Trophoblast cell (in vitro differentiated cells and primary cell): ENCODE measurements around the gene ASB2.

Experiments used
- DNase-seq, 2 donors: peaks; one replicate each; pipeline ENCODE4 v3.0.0-alpha.2; 2016
- H2AFZ ChIP-seq: 2 replicates; pipeline ENCODE4 v1.6.1; 2013; ENCODE audit warnings: low read length, moderate library complexity, mild to moderate bottlenecking; ENCODE audit not compliant: insufficient read depth, poor library complexity
- H2AK5ac ChIP-seq: 2 replicates; pipeline ENCODE4 v1.6.1; 2013; ENCODE audit warnings: mild to moderate bottlenecking, low read length
- H2BK120ac ChIP-seq: 2 replicates; pipeline ENCODE4 v1.6.1; 2013; ENCODE audit warnings: low read length, mild to moderate bottlenecking, moderate library complexity; ENCODE audit not compliant: insufficient read depth, poor library complexity
- H2BK12ac ChIP-seq: 2 replicates; pipeline ENCODE4 v1.6.1; 2013; ENCODE audit warnings: mild to moderate bottlenecking, low read length, moderate library complexity
- H2BK5ac ChIP-seq: 2 replicates; pipeline ENCODE4 v1.6.1; 2013; ENCODE audit warnings: low read length, low read depth, moderate library complexity, mild to moderate bottlenecking; ENCODE audit not compliant: poor library complexity
- H3K14ac ChIP-seq: 2 replicates; pipeline ENCODE4 v1.6.1; 2013; ENCODE audit warnings: mild to moderate bottlenecking, low read length
- H3K18ac ChIP-seq: 2 replicates; pipeline ENCODE4 v1.6.1; 2013; ENCODE audit warnings: mild to moderate bottlenecking, low read length
- H3K23ac ChIP-seq: 2 replicates; pipeline ENCODE4 v1.6.1; 2013; ENCODE audit warnings: low read length
- H3K27ac ChIP-seq: 2 replicates; pipeline ENCODE4 v1.5.1; 2013; ENCODE audit warnings: low read depth, mild to moderate bottlenecking, inconsistent platforms, low read length, moderate library complexity
- H3K27me3 ChIP-seq: 2 replicates; pipeline ENCODE4 v1.6.1; 2013; ENCODE audit warnings: inconsistent platforms, mild to moderate bottlenecking, low read length, moderate library complexity; ENCODE audit not compliant: insufficient read depth
- H3K36me3 ChIP-seq, 2 experiments: 1 replicate in 1 of 2; 2 replicates in 1 of 2; pipeline ENCODE4 v1.6.1; 2013; ENCODE audit warnings: low read length in 2 of 2, mild to moderate bottlenecking in 2 of 2, moderate library complexity in 1 of 2; ENCODE audit not compliant: insufficient read depth in 2 of 2, control insufficient read depth in 1 of 2
- H3K4ac ChIP-seq: 2 replicates; pipeline ENCODE4 v1.6.1; 2013; ENCODE audit warnings: low read depth, mild to moderate bottlenecking, low read length, moderate library complexity
- H3K4me1 ChIP-seq, 2 experiments: 1 replicate in 1 of 2; 2 replicates in 1 of 2; pipeline ENCODE4 v1.6.1; 2013; ENCODE audit warnings: low read length in 2 of 2, mild to moderate bottlenecking in 2 of 2, moderate library complexity in 1 of 2; ENCODE audit not compliant: insufficient read depth in 2 of 2, control insufficient read depth in 1 of 2
- H3K4me2 ChIP-seq: 2 replicates; pipeline ENCODE4 v1.6.1; 2013; ENCODE audit warnings: inconsistent platforms, mild to moderate bottlenecking, low read length, moderate library complexity
- H3K4me3 ChIP-seq: 2 replicates; pipeline ENCODE4 v1.5.1; 2013; ENCODE audit warnings: mild to moderate bottlenecking, low read depth, low read length, inconsistent platforms
- H3K79me1 ChIP-seq: one replicate; pipeline ENCODE4 v1.6.1; 2013; ENCODE audit warnings: low read length
- H3K79me2 ChIP-seq: 2 replicates; pipeline ENCODE4 v1.6.1; 2013; ENCODE audit warnings: low read length, mild to moderate bottlenecking; ENCODE audit not compliant: control insufficient read depth, insufficient read depth, poor library complexity
- H3K9ac ChIP-seq: 2 replicates; pipeline ENCODE4 v1.6.1; 2013; ENCODE audit warnings: mild to moderate bottlenecking, low read length
- H3K9me3 ChIP-seq: 2 replicates; pipeline ENCODE4 v1.6.1; 2013; ENCODE audit warnings: low read depth, mild to moderate bottlenecking, control low read depth, inconsistent platforms, low read length; ENCODE audit not compliant: insufficient read depth
- H4K12ac ChIP-seq: 2 replicates; pipeline ENCODE4 v1.6.1; 2013; ENCODE audit warnings: low read depth, mild to moderate bottlenecking, low read length, moderate library complexity
- H4K8ac ChIP-seq: 2 replicates; pipeline ENCODE4 v1.6.1; 2013; ENCODE audit warnings: low read depth, mild to moderate bottlenecking, low read length, moderate library complexity
- H4K91ac ChIP-seq: one replicate; pipeline ENCODE4 v1.6.1; 2013; ENCODE audit warnings: low read depth, mild to moderate bottlenecking, low read length, moderate library complexity
- WGBS: extraction: QIAGEN DNeasy Blood & Tissue Kit; methylation state at CpG from one replicate; pipeline ENCODE4 v1.1.7; 2013; ENCODE audit warnings: missing lambda C conversion rate; ENCODE audit not compliant: insufficient read length, insufficient coverage; ENCODE audit errors: extremely low coverage; 5-methylcytosine and 5-hydroxymethylcytosine counted together

Gene ASB2

DNA sequence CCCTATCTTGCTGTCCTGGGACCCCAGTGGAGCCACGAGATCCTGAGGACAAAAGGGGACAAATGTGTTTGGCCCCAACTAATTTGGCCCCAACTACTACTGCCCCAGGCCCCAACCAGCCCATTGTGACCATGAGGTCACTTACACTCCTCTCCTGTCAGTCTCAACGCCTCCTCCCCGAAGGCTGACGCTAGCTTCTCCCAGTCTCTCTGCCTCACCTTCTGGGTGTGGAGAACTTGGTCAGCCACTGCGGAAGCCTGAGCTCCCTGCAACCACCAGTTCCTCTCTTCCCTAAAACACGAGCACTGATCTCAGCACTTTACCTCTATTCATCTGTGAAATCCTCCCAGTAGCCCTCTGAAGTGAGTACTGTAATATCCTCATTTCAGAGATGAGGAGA is 35.9 kb downstream of the ASB2 start:
- no CpG with 5 or more reads among the region's 6 CpGs for WGBS
- Histone ChIP-seq H2AK5ac (no peak overlapping the region), H2AFZ (no peak overlapping the region), H2BK120ac (no peak overlapping the region), H3K4me3 (no peak overlapping the region), H3K36me3 (no peaks in the 10 kb centered on the region), H3K4me2 (no peak overlapping the region), H4K12ac (no peak overlapping the region), H3K14ac (no peak overlapping the region), H3K4me1 (peaks cover 7% of the 10 kb centered on the region in 2 experiments), H3K79me2 (no peaks in the 10 kb centered on the region), H4K91ac (no peak overlapping the region), H3K27me3 (peaks cover 8% of the 10 kb centered on the region), H3K18ac (no peak overlapping the region), H2BK5ac (no peak overlapping the region), H2BK12ac (no peak overlapping the region), H3K9me3 (peaks cover 4% of the 10 kb centered on the region), H3K79me1 (no peaks in the 10 kb centered on the region), H3K23ac (no peak overlapping the region), H3K9ac (no peak overlapping the region), H4K8ac (no peak overlapping the region), H3K4ac (no peak overlapping the region), H3K27ac (no peak overlapping the region)
- no peak for DNase-seq

- no peak overlapping the region for H3K18ac ChIP-seq
- no peaks in the 10 kb centered on the region for H3K79me2 ChIP-seq
- H2BK12ac ChIP-seq = no peak overlapping the region
- H3K9ac ChIP-seq = no peak overlapping the region
- H3K9me3 ChIP-seq = peaks cover 4% of the 10 kb centered on the region
- no peaks in the 10 kb centered on the region for H3K36me3 ChIP-seq
- peak overlapping the region; percentile 76 for H3K4me2 ChIP-seq
- H3K23ac ChIP-seq = no peak overlapping the region
- peaks cover 8% of the 10 kb centered on the region for H3K27me3 ChIP-seq
- H4K91ac ChIP-seq = no peak overlapping the region
- DNase-seq = peak; percentile 50 to 78
- no peak overlapping the region for H2AFZ ChIP-seq
- H3K14ac ChIP-seq = no peak overlapping the region
- no peak overlapping the region for H2AK5ac ChIP-seq
- no peak overlapping the region for H4K12ac ChIP-seq
- H4K8ac ChIP-seq = no peak overlapping the region
- peaks cover 5 to 7% of the 10 kb centered on the region in 2 experiments for H3K4me1 ChIP-seq
- no peak overlapping the region for H3K4ac ChIP-seq
- peak overlapping the region; percentile 64 for H3K4me3 ChIP-seq
- H2BK5ac ChIP-seq = no peak overlapping the region
- H2BK120ac ChIP-seq = no peak overlapping the region
- H3K27ac ChIP-seq = no peak overlapping the region
- WGBS = no CpG with 5 or more reads among the region's 84 CpGs
- H3K79me1 ChIP-seq = no peaks in the 10 kb centered on the region
These were observed 36.8 kb downstream of the ASB2 start for GRCh38 chr14:93939304-93940229.

GRCh38 chr14:93938751-93939303 is 37.5 kb downstream of the ASB2 start:
- DNase-seq = no peak
- Histone ChIP-seq H2BK5ac (no peak overlapping the region), H2AK5ac (no peak overlapping the region), H3K36me3 (no peaks in the 10 kb centered on the region), H3K14ac (no peak overlapping the region), H2BK12ac (no peak overlapping the region), H3K79me1 (no peaks in the 10 kb centered on the region), H3K23ac (no peak overlapping the region), H3K4ac (no peak overlapping the region), H3K4me1 (peaks cover 3 to 7% of the 10 kb centered on the region in 2 experiments), H3K27me3 (peaks cover 8% of the 10 kb centered on the region), H3K18ac (no peak overlapping the region), H4K91ac (no peak overlapping the region), H3K9ac (no peak overlapping the region), H2BK120ac (no peak overlapping the region), H4K12ac (no peak overlapping the region), H4K8ac (no peak overlapping the region), H3K4me2 (peak overlapping the region; percentile 76), H2AFZ (no peak overlapping the region), H3K79me2 (no peaks in the 10 kb centered on the region), H3K4me3 (peak overlapping the region; percentile 64), H3K27ac (no peak overlapping the region), H3K9me3 (peaks cover 4% of the 10 kb centered on the region)
- WGBS = no CpG with 5 or more reads among the region's 46 CpGs

GRCh38 chr14:93937519-93937918 is 38.9 kb downstream of the ASB2 start:
- Histone ChIP-seq H3K4me1 (peaks cover 3 to 7% of the 10 kb centered on the region in 2 experiments), H3K23ac (no peak overlapping the region), H3K4me3 (no peak overlapping the region), H3K9ac (no peak overlapping the region), H3K4me2 (no peak overlapping the region), H2BK5ac (no peak overlapping the region), H2BK12ac (no peak overlapping the region), H3K79me1 (no peaks in the 10 kb centered on the region), H4K12ac (no peak overlapping the region), H3K9me3 (peaks cover 4% of the 10 kb centered on the region), H3K79me2 (no peaks in the 10 kb centered on the region), H3K36me3 (no peaks in the 10 kb centered on the region), H3K18ac (no peak overlapping the region), H2BK120ac (no peak overlapping the region), H2AFZ (no peak overlapping the region), H4K8ac (no peak overlapping the region), H4K91ac (no peak overlapping the region), H3K27ac (no peak overlapping the region), H3K4ac (no peak overlapping the region), H3K14ac (no peak overlapping the region), H2AK5ac (no peak overlapping the region), H3K27me3 (peaks cover 8% of the 10 kb centered on the region)
- DNase-seq = no peak
- WGBS = no CpG with 5 or more reads among the region's 13 CpGs
